ENCODE results near the gene NUDT16.

NUDT16 gene

GRCh38 chr3:131417751-131418150 lies 36.2 kb downstream of the NUDT16 start:
- no peak for DNase-seq (ENCODE audit: low read depth, low spot score)
- Histone ChIP-seq H3K9ac (ENCODE audit: insufficient read length) (no peak overlapping the region), H3K27ac (no peak overlapping the region), H3K36me3 (ENCODE audit: insufficient read depth, low read length) (no peaks in the 10 kb centered on the region), H3K4me3 (no peak overlapping the region), H3K9me3 (ENCODE audit: low read depth, low read length) (no peaks in the 10 kb centered on the region)
- no peak for TF ChIP-seq FOXP2 (optimal IDR thresholded peaks at IDR 0.05; ENCODE audit: control extremely low read depth, extremely low read length, insufficient read depth)
- TF ChIP-seq EZH2 (IDR thresholded peaks at IDR 0.05), result no peak
- TF ChIP-seq POLR2AphosphoS5 (IDR thresholded peaks at IDR 0.05; ENCODE audit: borderline replicate concordance, low read depth, low read length), result no peak

- no peak overlapping the region for H3K27ac ChIP-seq
Observed at GRCh38 chr3:131421301-131421700, 39.7 kb downstream of the NUDT16 start.

GRCh38 chr3:131421957-131422498 lies 40.5 kb downstream of the NUDT16 start:
- H3K9ac ChIP-seq (ENCODE audit: insufficient read length), result no peak overlapping the region
- TF ChIP-seq EZH2 (IDR thresholded peaks at IDR 0.05) (no peak), FOXP2 (optimal IDR thresholded peaks at IDR 0.05; ENCODE audit: control extremely low read depth, extremely low read length, insufficient read depth) (no peak), POLR2AphosphoS5 (IDR thresholded peaks at IDR 0.05; ENCODE audit: borderline replicate concordance, low read depth, low read length) (no peak)
- H3K4me3 ChIP-seq, result no peak overlapping the region
- no peak for DNase-seq (ENCODE audit: low read depth, low spot score)
- H3K36me3 ChIP-seq (ENCODE audit: insufficient read depth, low read length), result no peaks in the 10 kb centered on the region
- no peak overlapping the region for H3K27ac ChIP-seq
- no peaks in the 10 kb centered on the region for H3K9me3 ChIP-seq (ENCODE audit: low read depth, low read length)

More at GRCh38 chr3:131421301-131421700, 39.7 kb downstream of the NUDT16 start:
- Histone ChIP-seq H3K9ac (ENCODE audit: insufficient read length) (no peak overlapping the region), H3K9me3 (ENCODE audit: low read depth, low read length) (no peaks in the 10 kb centered on the region), H3K36me3 (ENCODE audit: insufficient read depth, low read length) (no peaks in the 10 kb centered on the region), H3K4me3 (no peak overlapping the region)
- TF ChIP-seq POLR2AphosphoS5 (IDR thresholded peaks at IDR 0.05; ENCODE audit: borderline replicate concordance, low read depth, low read length) (no peak), FOXP2 (optimal IDR thresholded peaks at IDR 0.05; ENCODE audit: control extremely low read depth, extremely low read length, insufficient read depth) (no peak), EZH2 (IDR thresholded peaks at IDR 0.05) (no peak)
- DNase-seq (ENCODE audit: low read depth, low spot score), result no peak

- DNase-seq (ENCODE audit: low read depth, low spot score), result no peak
- Histone ChIP-seq H3K27ac (no peak overlapping the region), H3K36me3 (ENCODE audit: insufficient read depth, low read length) (no peaks in the 10 kb centered on the region), H3K9ac (ENCODE audit: insufficient read length) (no peak overlapping the region), H3K9me3 (ENCODE audit: low read depth, low read length) (no peaks in the 10 kb centered on the region), H3K4me3 (no peak overlapping the region)
- no peak for TF ChIP-seq POLR2AphosphoS5 (IDR thresholded peaks at IDR 0.05; ENCODE audit: borderline replicate concordance, low read depth, low read length)
- no peak for TF ChIP-seq FOXP2 (optimal IDR thresholded peaks at IDR 0.05; ENCODE audit: control extremely low read depth, extremely low read length, insufficient read depth)
- no peak for TF ChIP-seq EZH2 (IDR thresholded peaks at IDR 0.05)
Observed at GRCh38 chr3:131427226-131427625, 45.7 kb downstream of the NUDT16 start.

- H3K36me3 ChIP-seq (ENCODE audit: insufficient read depth, low read length), result no peaks in the 10 kb centered on the region
- no peak overlapping the region for H3K9ac ChIP-seq (ENCODE audit: insufficient read length)
- no peak overlapping the region for H3K27ac ChIP-seq
- no peak for TF ChIP-seq EZH2 (IDR thresholded peaks at IDR 0.05)
- no peak overlapping the region for H3K4me3 ChIP-seq
- no peak for DNase-seq (ENCODE audit: low read depth, low spot score)
- H3K9me3 ChIP-seq (ENCODE audit: low read depth, low read length), result no peaks in the 10 kb centered on the region
Observed at GRCh38 chr3:131431754-131432153, 50.2 kb downstream of the NUDT16 start.

GRCh38 chr3:131432441-131432840 lies 50.9 kb downstream of the NUDT16 start:
- no peaks in the 10 kb centered on the region for H3K9me3 ChIP-seq (ENCODE audit: low read depth, low read length)
- H3K36me3 ChIP-seq (ENCODE audit: insufficient read depth, low read length), result no peaks in the 10 kb centered on the region
- no peak for DNase-seq (ENCODE audit: low read depth, low spot score)
- no peak overlapping the region for H3K4me3 ChIP-seq
- H3K9ac ChIP-seq (ENCODE audit: insufficient read length), result no peak overlapping the region
- H3K27ac ChIP-seq, result no peak overlapping the region
- no peak for TF ChIP-seq POLR2AphosphoS5 (IDR thresholded peaks at IDR 0.05; ENCODE audit: borderline replicate concordance, low read depth, low read length)

- Histone ChIP-seq H3K4me3 (no peak overlapping the region), H3K9me3 (ENCODE audit: low read depth, low read length) (no peaks in the 10 kb centered on the region), H3K9ac (ENCODE audit: insufficient read length) (no peak overlapping the region), H3K36me3 (ENCODE audit: insufficient read depth, low read length) (no peaks in the 10 kb centered on the region), H3K27ac (no peak overlapping the region)
- DNase-seq (ENCODE audit: low read depth, low spot score), result no peak
- TF ChIP-seq POLR2AphosphoS5 (IDR thresholded peaks at IDR 0.05; ENCODE audit: borderline replicate concordance, low read depth, low read length) (no peak), FOXP2 (optimal IDR thresholded peaks at IDR 0.05; ENCODE audit: control extremely low read depth, extremely low read length, insufficient read depth) (no peak), EZH2 (IDR thresholded peaks at IDR 0.05) (no peak)
Observed at GRCh38 chr3:131435000-131435399, 53.4 kb downstream of the NUDT16 start.
